SK-N-MC (cell line): Measurements from ENCODE around the gene PRELID1.

ENCODE experiments used
- EZH2 ChIP-seq: fragments of 200-600 bp; sonication (generic); IDR thresholded peaks from one replicate; pipeline ENCODE4 v1.6.1; 2017; ENCODE audit warnings: antibody characterized with exemption
- FOXP2 ChIP-seq: optimal IDR thresholded peaks from 2 replicates; pipeline ENCODE3; 2011; ENCODE audit warnings: mild to moderate bottlenecking, moderate library complexity; ENCODE audit not compliant: insufficient read depth; ENCODE audit errors: extremely low read length, control extremely low read depth
- POLR2AphosphoS5 ChIP-seq: IDR thresholded peaks from 2 replicates; pipeline ENCODE4 v1.6.1; 2012; ENCODE audit warnings: mild to moderate bottlenecking, low read depth, low read length, borderline replicate concordance

- no peak for TF ChIP-seq EZH2
- no peak for TF ChIP-seq POLR2AphosphoS5
- no peak for TF ChIP-seq FOXP2
These were observed 22.3 kb downstream of the PRELID1 start for GRCh38 chr5:177325868-177326381.
